Skeletal muscle tissue (tissue), 4 donors: ENCODE data around the gene PSRC1. TPM values are rescaled to one million over a fixed set of nuclear protein-coding genes. Genes with fewer than 3 reads are reported as not detected.

Source experiments
- H3K27ac ChIP-seq: one replicate; pipeline ENCODE4 v1.7.0; 2013; ENCODE audit warnings: mild to moderate bottlenecking, low read depth, low read length, inconsistent platforms
- H3K27me3 ChIP-seq, 3 donors: one replicate each; pipeline ENCODE4 v1.7.0; 2013; ENCODE audit warnings: low read length in 3 of 3; ENCODE audit not compliant: control insufficient read depth in 3 of 3, insufficient read depth in 3 of 3
- H3K36me3 ChIP-seq, 3 donors: one replicate each; pipeline ENCODE4 v1.7.0; 2013; ENCODE audit warnings: low read length in 3 of 3; ENCODE audit not compliant: control insufficient read depth in 3 of 3, insufficient read depth in 3 of 3
- H3K4me1 ChIP-seq, 3 donors: one replicate each; pipeline ENCODE4 v1.7.0; 2013; ENCODE audit warnings: low read length in 3 of 3, mild to moderate bottlenecking in 3 of 3; ENCODE audit not compliant: control insufficient read depth in 3 of 3, insufficient read depth in 3 of 3
- H3K4me3 ChIP-seq, 3 donors: one replicate each; pipeline ENCODE4 v1.7.0; 2013; ENCODE audit warnings: low read length in 3 of 3
- H3K9ac ChIP-seq, 3 donors: one replicate each; pipeline ENCODE4 v1.7.0; 2013; ENCODE audit warnings: low read length in 3 of 3, mild to moderate bottlenecking in 3 of 3, moderate library complexity in 2 of 3, low read depth in 1 of 3
- H3K9me3 ChIP-seq, 3 donors: one replicate each; pipeline ENCODE4 v1.7.0; 2013; ENCODE audit warnings: low read length in 3 of 3; ENCODE audit not compliant: control insufficient read depth in 3 of 3
- total RNA-seq: library from RNA; depleted of rRNA; stranded (reverse); fragments of >200 nt; gene quantifications from one replicate; pipeline ENCODE4 v1.2.3, GENCODE V29; 2014
- donor health status: Osteomylitis.

The PSRC1 gene
- total RNA-seq, 1 donor from 2014 or later, result 1.6 TPM

DNA sequence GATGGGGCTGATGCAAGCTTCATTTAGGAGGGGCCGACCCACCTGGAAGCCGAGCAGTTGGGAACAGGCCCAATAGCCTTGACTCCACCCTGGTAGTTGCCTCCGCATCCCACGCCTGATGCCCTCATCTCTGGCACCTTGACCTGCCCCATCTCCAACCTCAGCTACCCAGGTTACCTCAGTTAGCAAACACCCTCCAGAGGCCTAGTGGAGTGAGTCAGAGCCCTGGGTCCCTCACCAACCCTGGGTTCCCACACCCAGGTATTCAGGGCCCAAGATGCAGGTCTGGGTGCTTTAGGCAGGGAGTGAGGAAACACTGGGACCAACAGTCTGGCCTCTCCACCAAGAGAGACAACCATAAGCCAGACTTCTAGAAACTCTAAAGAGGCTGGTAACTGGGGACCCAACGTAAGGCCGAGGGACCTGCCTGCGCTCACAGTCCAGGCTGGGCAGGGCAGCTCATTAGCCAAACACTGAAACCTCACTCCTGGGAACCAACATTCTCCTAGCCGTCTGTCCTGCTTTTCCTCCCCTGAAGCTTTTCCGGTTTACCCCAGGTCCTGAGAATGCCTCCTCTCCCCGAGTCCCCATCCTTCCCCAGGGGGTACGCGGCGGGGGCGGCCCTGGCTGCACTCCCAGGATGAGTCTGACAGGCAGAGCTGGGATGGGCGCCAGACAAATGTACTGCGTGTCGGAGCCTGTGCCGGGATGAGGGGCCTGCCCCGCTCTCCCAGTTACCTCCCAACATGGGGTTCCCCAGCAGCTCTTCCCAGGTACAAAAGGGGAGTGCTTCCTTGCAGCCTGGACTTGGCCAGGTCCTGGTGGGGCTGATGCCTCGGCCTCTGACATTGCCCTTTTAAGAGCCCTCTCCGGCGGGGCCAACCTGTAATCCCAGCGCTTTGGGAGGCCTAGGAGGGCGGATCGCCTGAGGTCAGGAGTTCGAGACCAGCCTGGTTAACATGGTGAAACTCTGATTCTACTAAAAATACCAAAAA is 42.5 kb downstream of the PSRC1 start:
- H3K4me3 ChIP-seq, result peak overlapping the region in 2 of 3 donors; percentile 6 to 38
- H3K9ac ChIP-seq, result no peak overlapping the region
- H3K9me3 ChIP-seq, result no peaks in the 10 kb centered on the region
- H3K27ac ChIP-seq, result no peak overlapping the region
- peaks cover 25 to 37% (median 31%) of the 10 kb centered on the region in 3 donors for H3K4me1 ChIP-seq
- H3K36me3 ChIP-seq, result peaks cover 35 to 39% (median 36%) of the 10 kb centered on the region in 3 donors
- H3K27me3 ChIP-seq, result peaks cover 0 to 2% (median 0%) of the 10 kb centered on the region in 3 donors

GRCh38 chr1:109239409-109240068 is 43.4 kb downstream of the PSRC1 start:
- Histone ChIP-seq H3K27ac (no peak overlapping the region), H3K9ac (no peak overlapping the region), H3K27me3 (peaks cover 0 to 2% (median 0%) of the 10 kb centered on the region in 3 donors), H3K4me1 (peaks cover 22 to 32% (median 28%) of the 10 kb centered on the region in 3 donors), H3K36me3 (peaks cover 41 to 45% (median 43%) of the 10 kb centered on the region in 3 donors), H3K4me3 (no peak overlapping the region), H3K9me3 (no peaks in the 10 kb centered on the region)

GRCh38 chr1:109239047-109239408 is 43.9 kb downstream of the PSRC1 start:
- Histone ChIP-seq H3K9ac (no peak overlapping the region), H3K27ac (no peak overlapping the region), H3K36me3 (peaks cover 41 to 47% (median 45%) of the 10 kb centered on the region in 3 donors), H3K27me3 (peaks cover 0 to 2% (median 0%) of the 10 kb centered on the region in 3 donors), H3K9me3 (no peaks in the 10 kb centered on the region), H3K4me1 (peaks cover 17 to 27% (median 26%) of the 10 kb centered on the region in 3 donors), H3K4me3 (no peak overlapping the region)

GRCh38 chr1:109238382-109238781 is 44.6 kb downstream of the PSRC1 start:
- no peak overlapping the region for H3K9ac ChIP-seq
- H3K4me3 ChIP-seq, result no peak overlapping the region
- H3K27me3 ChIP-seq, result peaks cover 0 to 2% (median 0%) of the 10 kb centered on the region in 3 donors
- peaks cover 15 to 26% (median 25%) of the 10 kb centered on the region in 3 donors for H3K4me1 ChIP-seq
- H3K36me3 ChIP-seq, result peaks cover 41 to 47% (median 45%) of the 10 kb centered on the region in 3 donors
- H3K9me3 ChIP-seq, result no peaks in the 10 kb centered on the region
- H3K27ac ChIP-seq, result no peak overlapping the region

- Histone ChIP-seq H3K27me3 (peaks cover 0 to 2% (median 0%) of the 10 kb centered on the region in 3 donors), H3K9ac (no peak overlapping the region), H3K36me3 (peaks cover 46 to 55% (median 48%) of the 10 kb centered on the region in 3 donors), H3K4me1 (peaks cover 13 to 25% (median 24%) of the 10 kb centered on the region in 3 donors), H3K4me3 (no peak overlapping the region), H3K9me3 (no peaks in the 10 kb centered on the region), H3K27ac (no peak overlapping the region)
These were observed 45.4 kb downstream of the PSRC1 start for GRCh38 chr1:109237512-109237911.

GRCh38 chr1:109235137-109235536 is 47.8 kb downstream of the PSRC1 start:
- H3K9ac ChIP-seq, result no peak overlapping the region
- no peak overlapping the region for H3K27ac ChIP-seq
- no peak overlapping the region for H3K4me3 ChIP-seq
- H3K27me3 ChIP-seq, result no peaks in the 10 kb centered on the region
- peaks cover 65 to 76% (median 68%) of the 10 kb centered on the region in 3 donors for H3K36me3 ChIP-seq
- H3K9me3 ChIP-seq, result no peaks in the 10 kb centered on the region
- peaks cover 0 to 3% (median under 1%) of the 10 kb centered on the region in 3 donors for H3K4me1 ChIP-seq

- H3K9ac ChIP-seq, result no peak overlapping the region
- peaks cover 51 to 69% (median 52%) of the 10 kb centered on the region in 3 donors for H3K36me3 ChIP-seq
- H3K27ac ChIP-seq, result no peak overlapping the region
- no peak overlapping the region for H3K4me3 ChIP-seq
- H3K4me1 ChIP-seq, result no peaks in the 10 kb centered on the region
- no peaks in the 10 kb centered on the region for H3K27me3 ChIP-seq
- H3K9me3 ChIP-seq, result no peaks in the 10 kb centered on the region
These were observed 51.9 kb downstream of the PSRC1 start for GRCh38 chr1:109231066-109231465.

Other genes with a start within 250 kb of the PSRC1 start
- 13.0 TPM for gene WDR47, start 241.0 kb downstream of the PSRC1 start, total RNA-seq
- gene TAF13, start 207.1 kb downstream of the PSRC1 start, total RNA-seq, result 23.0 TPM
- gene TMEM167B, start 192.4 kb downstream of the PSRC1 start, total RNA-seq, result 20.4 TPM
- gene ELAPOR1, start 169.0 kb downstream of the PSRC1 start, total RNA-seq, result under 0.01 TPM
- gene SARS1, start 69.2 kb downstream of the PSRC1 start, total RNA-seq, result 87.7 TPM
- gene CELSR2, start 33.6 kb downstream of the PSRC1 start, total RNA-seq, result 1.6 TPM
- gene MYBPHL, start 23.9 kb upstream of the PSRC1 start, total RNA-seq, result under 0.01 TPM
- 22.4 TPM for gene SORT1, start 114.8 kb upstream of the PSRC1 start, total RNA-seq
- gene PSMA5, start 143.3 kb upstream of the PSRC1 start, total RNA-seq, result 28.2 TPM
- gene SYPL2, start 183.4 kb upstream of the PSRC1 start, total RNA-seq, result 38.6 TPM
- 3.1 TPM for gene ATXN7L2, start 200.8 kb upstream of the PSRC1 start, total RNA-seq
- 4.2 TPM for gene CYB561D1, start 210.9 kb upstream of the PSRC1 start, total RNA-seq
- gene AMIGO1, start 226.6 kb upstream of the PSRC1 start, total RNA-seq, result 8.4 TPM